GM23338 (cell line): ENCODE results near the gene CCNB1IP1. TPM values are rescaled to one million over a fixed set of nuclear protein-coding genes. Genes with fewer than 3 reads are reported as not detected.
A peak's percentile ranks its signal among the peaks of the same experiment; 100 is the strongest.

Source experiments
- ATAC-seq: fragments of 200-7000 bp; cut with Tn5 transposase; 3 replicates; pipeline ENCODE4 v1.9.1; 2020
- DNase-seq: peaks from one replicate; pipeline ENCODE4 v3.0.0-alpha.2; 2015; ENCODE audit warnings: low spot score
- H2AFZ ChIP-seq: fragments of 200-600 bp; sonication (generic); 2 replicates; pipeline ENCODE4 v1.8.0; 2016; ENCODE audit warnings: antibody characterized with exemption, mild to moderate bottlenecking, moderate library complexity
- H3F3A ChIP-seq: fragments of 200-600 bp; sonication (generic); replicated peaks from 2 replicates; pipeline ENCODE4 v1.8.0; 2017; ENCODE audit warnings: antibody characterized with exemption, mixed run types, low read depth
- H3K27ac ChIP-seq: fragments of 200-600 bp; sonication (generic); 2 replicates; pipeline ENCODE4 v1.6.1; 2016; ENCODE audit warnings: low read depth
- H3K27me3 ChIP-seq: fragments of 200-600 bp; sonication (generic); 2 replicates; pipeline ENCODE4 v1.8.0; 2016; ENCODE audit warnings: mild to moderate bottlenecking, mixed run types, moderate library complexity; ENCODE audit not compliant: insufficient read depth
- H3K36me3 ChIP-seq: fragments of 200-600 bp; sonication (generic); 2 replicates; pipeline ENCODE4 v1.8.0; 2016; ENCODE audit warnings: mild to moderate bottlenecking; ENCODE audit not compliant: insufficient read depth
- H3K4me1 ChIP-seq: fragments of 200-600 bp; sonication (generic); 2 replicates; pipeline ENCODE4 v1.8.0; 2016; ENCODE audit warnings: mild to moderate bottlenecking, moderate library complexity; ENCODE audit not compliant: insufficient read depth
- H3K4me2 ChIP-seq: fragments of 200-600 bp; sonication (generic); 2 replicates; pipeline ENCODE4 v1.7.1; 2017; ENCODE audit warnings: mixed run types
- H3K4me3 ChIP-seq: fragments of 200-600 bp; sonication (generic); 2 replicates; pipeline ENCODE4 v1.6.1; 2016; ENCODE audit warnings: mixed run types
- H3K79me2 ChIP-seq: fragments of 200-600 bp; sonication (generic); replicated peaks from 2 replicates; pipeline ENCODE4 v1.8.0; 2017; ENCODE audit warnings: mild to moderate bottlenecking; ENCODE audit not compliant: insufficient read depth
- H3K9me2 ChIP-seq: fragments of 200-600 bp; sonication (generic); 2 replicates; pipeline ENCODE4 v1.8.0; 2017; ENCODE audit not compliant: insufficient read depth
- H4K20me1 ChIP-seq: fragments of 200-600 bp; sonication (generic); replicated peaks from 2 replicates; pipeline ENCODE4 v1.8.0; 2017; ENCODE audit warnings: mild to moderate bottlenecking; ENCODE audit not compliant: insufficient read depth
- H3K27ac Mint-ChIP-seq: 2 replicates; pipeline ENCODE4 v1.8.0; 2020; ENCODE audit warnings: inconsistent platforms, mild to moderate bottlenecking, moderate library complexity, mixed read lengths
- H3K27me3 Mint-ChIP-seq: 3 replicates; pipeline ENCODE4 v1.8.0; 2022; ENCODE audit warnings: low read depth, mild to moderate bottlenecking, moderate library complexity, mixed read lengths, inconsistent platforms; ENCODE audit not compliant: insufficient read depth, poor library complexity
- H3K36me3 Mint-ChIP-seq: 3 replicates; pipeline ENCODE4 v1.8.0; 2021; ENCODE audit warnings: low read depth, mild to moderate bottlenecking, inconsistent platforms, moderate library complexity, mixed read lengths
- H3K4me1 Mint-ChIP-seq: 3 replicates; pipeline ENCODE4 v1.8.0; 2020; ENCODE audit warnings: mild to moderate bottlenecking, inconsistent platforms, mixed read lengths
- H3K4me3 Mint-ChIP-seq: 3 replicates; pipeline ENCODE4 v1.8.0; 2021; ENCODE audit warnings: moderate library complexity, mild to moderate bottlenecking, inconsistent platforms, mixed read lengths
- H3K9me3 Mint-ChIP-seq: 3 replicates; pipeline ENCODE4 v1.8.0; 2020; ENCODE audit warnings: moderate library complexity, mild to moderate bottlenecking, inconsistent platforms, mixed read lengths
- CREB1 ChIP-seq: fragments of 250-450 bp; sonication (Bioruptor Pico); IDR thresholded peaks from 2 replicates; pipeline ENCODE4 v1.5.0; 2020; ENCODE audit warnings: low read depth, mild to moderate bottlenecking, moderate library complexity
- CTCF ChIP-seq, 2 experiments: fragments of 200-600 bp in 1 of 2; sonication (generic) in 1 of 2; conservative IDR thresholded peaks; 2 replicates each; pipeline versions ENCODE4 v1.5.1 to v1.6.1; 2016 to 2017; ENCODE audit warnings: antibody characterized with exemption in 2 of 2, low read depth in 2 of 2, mild to moderate bottlenecking in 2 of 2, moderate library complexity in 1 of 2
- EZH2phosphoT487 ChIP-seq: fragments of 200-600 bp; sonication (generic); IDR thresholded peaks from one replicate; pipeline ENCODE4 v1.8.1; 2018; ENCODE audit warnings: antibody characterized with exemption; ENCODE audit not compliant: unreplicated experiment
- POLR2AphosphoS5 ChIP-seq: IDR thresholded peaks from 2 replicates; pipeline ENCODE4 v1.6.1; 2016; ENCODE audit warnings: antibody characterized with exemption, low read depth
- STAT1 ChIP-seq: IDR thresholded peaks from one replicate; pipeline ENCODE4 v1.6.1; 2016; ENCODE audit warnings: antibody characterized with exemption; ENCODE audit not compliant: unreplicated experiment
- ZNF114 ChIP-seq: fragments of 250-450 bp; sonication (Bioruptor Pico); IDR thresholded peaks from 2 replicates; pipeline ENCODE4 v1.5.0; 2020; ENCODE audit warnings: mild to moderate bottlenecking, moderate library complexity
- ZNF331 ChIP-seq: fragments of 250-450 bp; sonication (Bioruptor Pico); IDR thresholded peaks from 2 replicates; pipeline ENCODE4 v1.5.0; 2020; ENCODE audit warnings: low read depth, mild to moderate bottlenecking, moderate library complexity
- ZNF462 ChIP-seq: fragments of 250-450 bp; sonication (Bioruptor Pico); IDR thresholded peaks from 2 replicates; pipeline ENCODE4 v1.5.0; 2020; ENCODE audit warnings: mild to moderate bottlenecking, moderate library complexity
- polyA plus RNA-seq: library from polyadenylated mRNA; unstranded; fragments of >200 nt; fragmentation: Nextera tagmentation; extraction: Ambion mirVana; gene quantifications from 2 replicates; pipeline ENCODE4 v1.2.1, GENCODE V29; 2016
- total RNA-seq: library from RNA; depleted of rRNA; stranded (reverse); fragments of >200 nt; shearing (Covaris generic); gene quantifications from 2 replicates; pipeline ENCODE4 v1.2.3, GENCODE V29; 2014
- TF ChIP-seq, protein P1 (sequence below): IDR thresholded peaks from one replicate; pipeline ENCODE4 v1.6.1; 2018; ENCODE audit warnings: antibody characterized with exemption; ENCODE audit not compliant: unreplicated experiment

Gene CCNB1IP1
- total and polyA plus RNA-seq, 2 experiments from 2014 or later, result 108 to 254 TPM

GRCh38 chr14:20356422-20356821 lies 23.3 kb upstream of the CCNB1IP1 start (continued):
- TF ChIP-seq ZNF114 (no peak), CREB1 (CRISPR knock-in tag) (no peak)

DNA sequence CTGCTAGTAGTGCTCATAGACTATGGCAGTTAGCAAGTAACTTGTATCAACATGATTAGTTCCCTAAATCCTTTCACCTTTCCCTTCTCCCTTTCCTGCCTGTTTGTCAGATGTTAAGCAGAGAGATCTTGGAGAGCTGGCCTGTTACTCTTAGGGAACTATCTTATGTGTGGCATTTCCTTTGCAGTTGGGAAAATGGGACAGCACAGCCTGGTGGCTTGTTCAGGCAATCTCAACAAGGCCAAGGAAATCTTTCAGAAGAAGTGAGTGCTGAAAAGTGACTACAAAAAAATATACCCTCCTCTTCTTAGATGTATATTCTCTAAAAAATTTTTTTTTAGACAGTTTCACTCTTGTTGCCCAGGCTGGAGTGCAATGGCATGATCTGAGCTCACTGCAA lies 17.8 kb upstream of the CCNB1IP1 start:
- no peaks in the 10 kb centered on the region for H3K79me2 ChIP-seq
- H3K27me3 ChIP-seq, result no peaks in the 10 kb centered on the region
- H3K9me2 ChIP-seq, result no peaks in the 10 kb centered on the region
- no peaks in the 10 kb centered on the region for H3K9me3 Mint-ChIP-seq
- no peak overlapping the region for H3K4me3 Mint-ChIP-seq
- no peak overlapping the region for H3K4me3 ChIP-seq
- no peak overlapping the region for H3K4me2 ChIP-seq
- no peak overlapping the region for H3K27ac ChIP-seq
- DNase-seq, result no peak
- H3K27ac Mint-ChIP-seq, result no peak overlapping the region; the same call in 1 of the 2 replicates
- TF ChIP-seq CTCF (conservative IDR thresholded peaks at IDR 0.05; ENCODE audit: low read depth in 2 of 2) (peak; percentile 1 to 15; a peak in 1 of 4 replicates), STAT1 (no peak), ZNF114 (no peak), EZH2phosphoT487 (no peak), POLR2AphosphoS5 (no peak), ZNF331 (CRISPR knock-in tag) (no peak)
- TF ChIP-seq, protein P1, sequence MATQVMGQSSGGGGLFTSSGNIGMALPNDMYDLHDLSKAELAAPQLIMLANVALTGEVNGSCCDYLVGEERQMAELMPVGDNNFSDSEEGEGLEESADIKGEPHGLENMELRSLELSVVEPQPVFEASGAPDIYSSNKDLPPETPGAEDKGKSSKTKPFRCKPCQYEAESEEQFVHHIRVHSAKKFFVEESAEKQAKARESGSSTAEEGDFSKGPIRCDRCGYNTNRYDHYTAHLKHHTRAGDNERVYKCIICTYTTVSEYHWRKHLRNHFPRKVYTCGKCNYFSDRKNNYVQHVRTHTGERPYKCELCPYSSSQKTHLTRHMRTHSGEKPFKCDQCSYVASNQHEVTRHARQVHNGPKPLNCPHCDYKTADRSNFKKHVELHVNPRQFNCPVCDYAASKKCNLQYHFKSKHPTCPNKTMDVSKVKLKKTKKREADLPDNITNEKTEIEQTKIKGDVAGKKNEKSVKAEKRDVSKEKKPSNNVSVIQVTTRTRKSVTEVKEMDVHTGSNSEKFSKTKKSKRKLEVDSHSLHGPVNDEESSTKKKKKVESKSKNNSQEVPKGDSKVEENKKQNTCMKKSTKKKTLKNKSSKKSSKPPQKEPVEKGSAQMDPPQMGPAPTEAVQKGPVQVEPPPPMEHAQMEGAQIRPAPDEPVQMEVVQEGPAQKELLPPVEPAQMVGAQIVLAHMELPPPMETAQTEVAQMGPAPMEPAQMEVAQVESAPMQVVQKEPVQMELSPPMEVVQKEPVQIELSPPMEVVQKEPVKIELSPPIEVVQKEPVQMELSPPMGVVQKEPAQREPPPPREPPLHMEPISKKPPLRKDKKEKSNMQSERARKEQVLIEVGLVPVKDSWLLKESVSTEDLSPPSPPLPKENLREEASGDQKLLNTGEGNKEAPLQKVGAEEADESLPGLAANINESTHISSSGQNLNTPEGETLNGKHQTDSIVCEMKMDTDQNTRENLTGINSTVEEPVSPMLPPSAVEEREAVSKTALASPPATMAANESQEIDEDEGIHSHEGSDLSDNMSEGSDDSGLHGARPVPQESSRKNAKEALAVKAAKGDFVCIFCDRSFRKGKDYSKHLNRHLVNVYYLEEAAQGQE, result no peak
- peaks cover 76% of the 10 kb centered on the region for H3K36me3 ChIP-seq
- no peak overlapping the region for H2AFZ ChIP-seq
- H4K20me1 ChIP-seq, result no peaks in the 10 kb centered on the region; the same call in 1 of the 2 replicates
- no peak for ATAC-seq
- no peaks in the 10 kb centered on the region for H3F3A ChIP-seq
- H3K4me1 Mint-ChIP-seq, result no peaks in the 10 kb centered on the region
- no peaks in the 10 kb centered on the region for H3K27me3 Mint-ChIP-seq
- peaks cover 87% of the 10 kb centered on the region for H3K36me3 Mint-ChIP-seq
- H3K4me1 ChIP-seq, result no peaks in the 10 kb centered on the region

DNA sequence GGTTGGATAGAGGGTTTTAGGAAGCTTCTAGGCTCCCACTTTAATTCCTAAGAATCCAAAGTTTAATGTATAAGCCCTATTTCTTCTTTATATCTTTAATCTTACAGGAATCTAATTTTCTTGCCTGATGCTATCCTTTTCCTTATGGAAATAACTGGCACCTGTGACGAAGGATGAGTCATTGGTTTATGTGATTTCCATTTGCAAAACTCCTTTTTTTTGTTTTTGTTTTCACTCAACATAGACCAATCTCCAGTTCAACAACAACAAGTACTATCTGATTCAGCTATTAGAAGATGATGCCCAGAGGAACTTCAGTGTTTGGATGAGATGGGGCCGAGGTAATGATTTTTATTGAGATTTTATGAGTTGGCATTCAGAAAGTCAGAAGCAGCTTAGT lies 17.2 kb upstream of the CCNB1IP1 start:
- H3K36me3 Mint-ChIP-seq, result peaks cover 88% of the 10 kb centered on the region
- H3K4me1 Mint-ChIP-seq, result no peaks in the 10 kb centered on the region
- DNase-seq (no peak), ATAC-seq (no peak)
- Histone ChIP-seq H3K36me3 (peaks cover 77% of the 10 kb centered on the region), H2AFZ (no peak overlapping the region), H3K27ac (no peak overlapping the region), H3K4me3 (no peak overlapping the region), H4K20me1 (no peaks in the 10 kb centered on the region; the same call in 1 of the 2 replicates), H3F3A (no peaks in the 10 kb centered on the region), H3K79me2 (no peaks in the 10 kb centered on the region), H3K9me2 (no peaks in the 10 kb centered on the region), H3K4me1 (no peaks in the 10 kb centered on the region), H3K27me3 (no peaks in the 10 kb centered on the region), H3K4me2 (no peak overlapping the region)
- H3K4me3 Mint-ChIP-seq, result no peak overlapping the region
- no peaks in the 10 kb centered on the region for H3K9me3 Mint-ChIP-seq
- no peak overlapping the region for H3K27ac Mint-ChIP-seq
- H3K27me3 Mint-ChIP-seq, result no peaks in the 10 kb centered on the region
- TF ChIP-seq ZNF462 (CRISPR knock-in tag), result no peak
